NCI-H2227 (cell line): Measurements from ENCODE around the gene BEND7.
"Not testable (repeated sequence)": the region's sequence is repeated elsewhere in the genome, so short reads cannot be mapped to it uniquely, and the experiment has no call there.

Experiments
- DNase-seq: peaks from one replicate; lab custom pipeline; 2025; ENCODE audit not compliant: unreplicated experiment; lab: John Stamatoyannopoulos, UW

The BEND7 gene, protein sequence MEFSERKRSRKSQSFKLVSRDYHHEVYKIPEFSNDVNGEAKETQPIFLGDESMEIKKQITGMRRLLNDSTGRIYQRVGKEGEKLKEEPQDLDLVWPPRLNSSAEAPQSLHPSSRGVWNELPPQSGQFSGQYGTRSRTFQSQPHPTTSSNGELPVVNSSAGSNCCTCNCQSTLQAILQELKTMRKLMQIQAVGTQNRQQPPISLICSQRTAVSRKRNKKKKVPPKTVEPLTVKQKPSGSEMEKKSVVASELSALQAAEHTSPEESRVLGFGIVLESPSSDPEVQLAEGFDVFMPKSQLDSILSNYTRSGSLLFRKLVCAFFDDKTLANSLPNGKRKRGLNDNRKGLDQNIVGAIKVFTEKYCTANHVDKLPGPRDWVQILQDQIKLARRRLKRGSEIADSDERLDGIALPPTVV

DNA sequence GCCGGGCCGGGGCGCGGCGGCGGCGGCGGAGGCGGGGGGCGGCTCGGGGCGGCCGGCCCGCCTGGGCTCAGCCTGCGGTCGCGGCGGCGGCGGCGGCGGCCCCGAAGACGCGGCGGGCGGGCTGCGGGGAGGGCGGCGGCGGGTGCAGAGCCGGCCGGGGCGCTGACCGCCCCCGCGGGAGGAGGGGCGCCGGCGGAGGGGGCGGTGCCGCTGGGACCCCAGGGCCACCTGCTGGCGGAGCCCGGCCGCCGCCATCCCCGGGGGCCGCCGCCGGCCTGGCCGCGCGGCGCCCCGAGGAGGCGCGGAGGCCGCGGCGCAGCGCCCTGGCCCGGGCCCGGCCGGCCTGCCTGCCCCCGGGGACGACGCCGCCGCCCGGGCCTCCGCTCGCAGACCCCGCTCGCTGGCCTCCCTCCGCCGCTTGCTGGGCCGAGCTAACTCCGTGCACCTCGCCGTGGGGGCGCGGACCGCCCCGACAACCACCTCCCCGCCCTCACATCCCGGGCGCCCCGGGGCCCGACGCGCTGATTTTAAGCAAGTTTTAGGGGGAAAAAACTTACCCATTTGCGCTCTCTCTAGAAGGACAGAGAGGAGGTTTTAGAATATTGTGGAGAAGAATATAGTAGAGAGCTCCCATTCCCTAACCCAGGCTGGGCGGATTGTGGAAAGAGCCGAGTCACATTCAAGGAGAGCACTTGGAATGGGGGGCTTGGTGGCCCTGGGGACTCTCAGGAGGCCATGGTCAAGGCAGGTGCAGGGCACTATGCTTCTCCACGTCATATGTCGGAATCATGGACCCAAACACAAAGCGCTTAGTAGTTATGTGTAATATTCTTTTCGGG, at the start of gene BEND7:
Gene BEND7 (minus strand): TSS at position 140 of the 839 bp plus-strand sequence. CDS start 481 bp downstream, outside the sequence.
- peak; percentile 23 for DNase-seq

DNA sequence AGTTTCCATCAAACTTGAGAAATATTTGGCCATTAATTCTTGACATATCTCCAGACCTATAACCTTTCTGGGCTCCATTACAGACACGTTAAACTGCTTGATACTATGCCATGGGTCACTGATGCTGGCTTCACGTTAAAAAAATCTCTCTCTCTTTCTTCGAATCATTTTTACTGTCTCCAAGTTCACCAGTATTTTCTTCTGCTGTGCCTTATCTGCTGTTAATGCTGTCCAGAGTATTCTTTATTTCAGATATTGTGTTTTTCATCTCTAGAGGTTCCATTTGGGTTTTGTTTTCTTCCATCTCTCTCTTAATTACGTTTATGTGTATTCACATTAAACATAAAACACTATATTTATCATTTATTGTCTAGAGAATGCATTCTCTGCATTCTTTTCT, 45.1 kb upstream of the BEND7 start:
- no peak for DNase-seq

GRCh38 chr10:13571541-13571940, 42.7 kb upstream of the BEND7 start:
- DNase-seq = no peak

GRCh38 chr10:13567030-13567429, 38.2 kb upstream of the BEND7 start:
- no peak for DNase-seq

DNA sequence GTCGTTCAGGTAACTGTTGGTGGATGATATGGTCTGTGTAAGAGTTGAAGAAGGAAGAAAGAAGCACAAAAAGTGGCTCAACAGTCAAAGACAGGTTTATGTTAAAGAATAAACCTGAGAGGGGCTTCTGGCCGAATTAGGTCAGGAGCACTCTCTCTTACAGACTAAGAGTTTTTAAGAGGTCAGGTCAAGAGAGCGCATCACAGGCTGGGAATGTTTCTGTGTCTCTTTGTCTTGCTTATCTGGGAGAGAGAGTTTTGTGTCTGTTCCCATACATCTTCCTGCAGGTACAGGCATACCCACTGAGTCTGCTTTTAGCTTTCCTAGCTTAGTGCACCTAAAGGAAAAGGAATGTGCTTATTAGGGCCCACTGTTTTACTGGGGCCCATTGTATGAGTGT, 35.8 kb upstream of the BEND7 start:
- DNase-seq = no peak

GRCh38 chr10:13563481-13564445, 34.9 kb upstream of the BEND7 start:
- no peak for DNase-seq

- DNase-seq = no peak
These were observed 31.8 kb upstream of the BEND7 start for GRCh38 chr10:13560597-13560996.

DNA sequence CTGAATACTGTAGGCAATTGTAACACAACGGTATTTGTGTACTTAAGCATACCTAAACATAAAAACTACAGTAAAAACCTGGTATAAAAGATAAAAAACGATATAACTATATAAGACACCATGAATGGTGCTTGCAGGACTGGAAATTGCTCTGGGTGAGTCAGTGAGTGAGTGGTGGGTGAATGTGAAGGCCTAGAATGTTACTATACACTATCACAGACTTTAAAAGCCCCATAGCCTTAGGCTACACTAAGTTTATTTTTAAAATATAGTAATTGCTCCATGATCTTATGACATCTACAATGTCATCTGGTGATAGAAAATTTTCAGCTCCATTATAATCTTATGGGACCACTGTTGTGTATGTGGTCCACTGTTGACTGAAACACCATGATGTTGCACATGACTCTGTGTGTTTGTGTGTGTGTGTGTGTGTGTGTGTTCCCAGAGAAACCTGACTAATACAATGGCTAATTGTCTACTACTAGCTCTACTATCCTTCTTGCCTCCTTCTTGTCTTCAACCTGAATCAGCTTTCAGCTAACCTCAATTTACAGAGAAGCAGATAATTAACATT, 30.4 kb upstream of the BEND7 start:
- DNase-seq = no peak

GRCh38 chr10:13555884-13556510, 27.2 kb upstream of the BEND7 start:
- no peak for DNase-seq

DNA sequence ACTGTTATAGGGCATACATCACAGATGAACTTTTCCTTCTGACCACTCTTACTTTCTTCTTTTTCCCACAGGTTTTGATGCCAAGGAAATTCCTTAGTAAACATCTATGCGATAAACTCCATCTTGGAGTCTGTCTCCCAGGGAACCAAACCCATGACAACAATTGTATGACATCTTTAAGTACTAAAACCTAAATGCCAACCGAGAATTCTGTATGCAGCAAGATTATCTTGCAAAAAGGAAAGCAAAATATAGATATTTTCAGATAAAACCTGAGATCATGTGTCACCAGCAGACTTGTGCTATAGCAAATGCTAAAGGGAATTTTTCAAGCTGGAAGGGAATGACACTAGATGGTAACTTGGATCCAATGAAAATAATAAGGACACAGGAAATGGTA, 22.0 kb upstream of the BEND7 start:
- no peak for DNase-seq

DNA sequence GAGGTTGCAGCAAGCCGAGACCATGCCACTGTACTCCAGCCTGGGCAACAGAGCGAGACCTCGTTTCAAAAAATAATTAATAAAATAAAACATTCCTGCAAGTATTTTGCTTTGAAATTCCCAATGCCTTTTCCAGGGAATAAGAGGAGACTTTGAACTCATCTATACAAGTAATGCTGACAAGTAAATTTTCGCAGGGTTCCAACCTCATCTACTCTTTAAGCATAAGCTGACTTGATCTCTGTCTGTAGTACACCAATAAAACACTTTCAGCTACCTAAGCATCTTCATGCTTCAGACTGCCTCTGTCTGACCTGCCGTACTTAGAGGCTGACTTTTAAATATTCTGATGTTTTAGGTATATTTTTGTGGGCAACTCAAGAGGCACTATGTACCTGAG, 13.7 kb upstream of the BEND7 start:
- DNase-seq = no peak

GRCh38 chr10:13537985-13538384, 9.2 kb upstream of the BEND7 start:
- DNase-seq = not testable (repeated sequence)

GRCh38 chr10:13536674-13537366, 8.0 kb upstream of the BEND7 start:
- peak; percentile 79 for DNase-seq

DNA sequence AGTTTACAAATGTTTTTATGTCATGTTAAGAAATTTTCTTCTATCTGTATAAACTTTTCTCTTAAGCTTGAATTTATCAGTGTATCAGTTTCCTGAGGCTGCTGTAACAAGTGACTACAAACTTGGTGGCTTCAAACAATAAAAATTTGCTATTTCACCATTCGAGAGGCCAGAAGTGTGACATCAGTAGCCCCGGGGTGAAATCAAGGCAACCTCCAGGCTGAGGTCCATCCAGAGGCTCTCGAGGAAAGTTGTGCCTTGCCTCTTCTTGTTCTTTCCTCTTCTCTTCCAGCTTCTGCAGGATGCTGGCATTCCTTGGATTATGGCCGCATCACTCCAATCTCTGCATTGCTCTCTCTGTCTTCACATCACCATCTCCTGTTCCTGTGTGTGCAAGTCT, 6.5 kb upstream of the BEND7 start:
- DNase-seq = no peak

- no peak for DNase-seq
These were observed 830 bp upstream of the BEND7 start for GRCh38 chr10:13529714-13529973.

GRCh38 chr10:13528123-13528874, 515 bp downstream of the BEND7 start:
- peak; percentile 11 for DNase-seq

GRCh38 chr10:13527864-13528122, 1.0 kb downstream of the BEND7 start:
- no peak for DNase-seq

- no peak for DNase-seq
These were observed 1.6 kb downstream of the BEND7 start for GRCh38 chr10:13526948-13527863.
